SJSA1 (cell line): Measurements from ENCODE around the gene C1QL4. TPM values are rescaled to one million over a fixed set of nuclear protein-coding genes. Genes with fewer than 3 reads are reported as not detected.

Experiments used
- DNase-seq, 2 experiments: peaks; one replicate each; pipeline ENCODE4 v3.0.0-alpha.2; 2015 to 2020; ENCODE audit warnings: low spot score in 2 of 2, low read depth in 1 of 2
- H3K27ac ChIP-seq: fragments of 250-450 bp; sonication (Bioruptor Pico); 2 replicates; pipeline ENCODE4 v1.5.1; 2020; ENCODE audit warnings: mild to moderate bottlenecking, moderate library complexity
- H3K27me3 ChIP-seq: fragments of 250-450 bp; sonication (Bioruptor Pico); replicated peaks from 2 replicates; pipeline ENCODE4 v1.5.1; 2020; ENCODE audit warnings: mild to moderate bottlenecking, moderate library complexity
- H3K36me3 ChIP-seq: fragments of 250-450 bp; sonication (Bioruptor Pico); 2 replicates; pipeline ENCODE4 v1.5.1; 2020; ENCODE audit warnings: mild to moderate bottlenecking
- H3K4me1 ChIP-seq: fragments of 250-450 bp; sonication (Bioruptor Pico); replicated peaks from 2 replicates; pipeline ENCODE4 v1.6.1; 2021; ENCODE audit warnings: mild to moderate bottlenecking
- H3K4me3 ChIP-seq: fragments of 250-450 bp; sonication (Bioruptor Pico); 2 replicates; pipeline ENCODE4 v1.5.1; 2020; ENCODE audit warnings: mild to moderate bottlenecking
- H3K9me3 ChIP-seq: fragments of 250-450 bp; sonication (Bioruptor Pico); replicated peaks from 2 replicates; pipeline ENCODE4 v1.5.1; 2020; ENCODE audit warnings: mild to moderate bottlenecking
- total RNA-seq: library from RNA; depleted of rRNA; stranded (reverse); fragments of >200 nt; shearing (Covaris generic); gene quantifications from 2 replicates; pipeline ENCODE4 v1.2.3, GENCODE V29; 2014

C1QL4 gene
- total RNA-seq, 1 experiment from 2014 or later = 1.9 TPM

GRCh38 chr12:49344486-49345050 is 7.6 kb upstream of the C1QL4 start:
- H3K27me3 ChIP-seq = peaks cover 39% of the 10 kb centered on the region
- no peak overlapping the region for H3K4me3 ChIP-seq
- peaks cover 50% of the 10 kb centered on the region for H3K4me1 ChIP-seq
- no peaks in the 10 kb centered on the region for H3K36me3 ChIP-seq
- H3K27ac ChIP-seq = no peak overlapping the region
- no peak for DNase-seq
- no peaks in the 10 kb centered on the region; the same call in 1 of the 2 replicates for H3K9me3 ChIP-seq

DNA sequence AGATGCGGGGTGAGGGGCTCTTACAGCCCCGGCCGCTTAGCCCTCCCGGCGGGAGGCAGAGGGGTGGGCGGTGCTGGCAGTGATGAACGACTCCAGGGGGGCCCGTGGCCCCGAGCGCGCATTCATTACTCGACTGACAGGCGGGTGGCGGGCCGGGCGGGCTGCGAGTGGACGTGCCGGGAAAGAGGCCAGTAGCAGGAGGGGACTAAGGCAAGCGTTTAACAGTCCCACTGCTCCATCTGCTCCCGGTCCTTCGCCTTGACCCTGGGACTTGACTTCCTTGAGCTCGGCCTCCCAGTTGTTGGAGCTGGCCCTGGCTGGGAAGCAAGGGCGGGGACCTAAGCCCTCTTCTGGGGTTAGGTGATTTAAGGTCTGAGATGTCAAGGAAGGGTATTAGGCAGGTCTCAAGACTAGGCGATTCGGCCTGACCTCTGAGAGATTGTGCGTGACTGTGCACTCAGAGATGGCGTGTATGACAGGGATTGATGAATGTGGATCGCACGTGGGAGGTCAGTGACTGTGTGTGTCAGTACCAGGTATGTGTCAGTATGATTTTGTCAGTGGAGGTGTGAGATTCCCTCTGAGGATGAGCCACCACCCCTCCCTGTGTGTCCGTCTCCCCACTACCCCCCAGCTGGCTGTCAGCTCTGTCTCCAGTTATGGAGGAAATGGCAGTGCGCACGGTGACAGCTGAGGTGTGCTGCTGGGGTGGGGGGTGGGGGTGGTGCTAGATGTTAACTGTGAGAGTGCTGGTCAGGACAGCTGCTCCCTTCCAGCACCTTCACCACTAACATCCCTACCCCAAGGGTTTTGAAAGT is 6.1 kb upstream of the C1QL4 start:
- Histone ChIP-seq H3K9me3 (no peaks in the 10 kb centered on the region; the same call in 1 of the 2 replicates), H3K27me3 (peaks cover 39% of the 10 kb centered on the region), H3K4me3 (peak overlapping the region; percentile 26), H3K36me3 (no peaks in the 10 kb centered on the region), H3K4me1 (peaks cover 44% of the 10 kb centered on the region), H3K27ac (no peak overlapping the region)
- DNase-seq = no peak

GRCh38 chr12:49342066-49342913 is 5.3 kb upstream of the C1QL4 start:
- peak overlapping the region; percentile 26 for H3K4me3 ChIP-seq
- peaks cover 36% of the 10 kb centered on the region for H3K4me1 ChIP-seq
- peaks cover 36% of the 10 kb centered on the region for H3K27me3 ChIP-seq
- no peaks in the 10 kb centered on the region; the same call in 1 of the 2 replicates for H3K9me3 ChIP-seq
- no peaks in the 10 kb centered on the region for H3K36me3 ChIP-seq
- no peak overlapping the region for H3K27ac ChIP-seq
- DNase-seq = peak; percentile 72 to 90

DNA sequence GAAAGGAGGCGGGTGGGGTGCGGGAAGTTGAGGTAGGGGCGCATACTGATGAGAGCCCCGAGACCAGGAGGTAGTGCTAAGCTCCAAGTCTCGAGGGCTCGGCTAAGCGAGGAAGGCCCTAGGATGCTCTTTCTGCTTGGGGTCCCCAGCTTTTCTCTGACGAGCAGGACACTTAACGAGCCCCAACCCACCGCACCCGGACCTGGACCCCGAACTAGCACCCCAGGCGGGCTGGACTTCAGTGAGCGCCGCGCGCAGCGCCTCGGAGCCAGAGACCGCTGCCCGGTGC is 4.7 kb upstream of the C1QL4 start:
- H3K27ac ChIP-seq = no peak overlapping the region
- H3K9me3 ChIP-seq = no peaks in the 10 kb centered on the region
- peaks cover 33% of the 10 kb centered on the region for H3K4me1 ChIP-seq
- peaks cover 33% of the 10 kb centered on the region for H3K27me3 ChIP-seq
- DNase-seq = no peak
- no peaks in the 10 kb centered on the region for H3K36me3 ChIP-seq
- no peak overlapping the region for H3K4me3 ChIP-seq

DNA sequence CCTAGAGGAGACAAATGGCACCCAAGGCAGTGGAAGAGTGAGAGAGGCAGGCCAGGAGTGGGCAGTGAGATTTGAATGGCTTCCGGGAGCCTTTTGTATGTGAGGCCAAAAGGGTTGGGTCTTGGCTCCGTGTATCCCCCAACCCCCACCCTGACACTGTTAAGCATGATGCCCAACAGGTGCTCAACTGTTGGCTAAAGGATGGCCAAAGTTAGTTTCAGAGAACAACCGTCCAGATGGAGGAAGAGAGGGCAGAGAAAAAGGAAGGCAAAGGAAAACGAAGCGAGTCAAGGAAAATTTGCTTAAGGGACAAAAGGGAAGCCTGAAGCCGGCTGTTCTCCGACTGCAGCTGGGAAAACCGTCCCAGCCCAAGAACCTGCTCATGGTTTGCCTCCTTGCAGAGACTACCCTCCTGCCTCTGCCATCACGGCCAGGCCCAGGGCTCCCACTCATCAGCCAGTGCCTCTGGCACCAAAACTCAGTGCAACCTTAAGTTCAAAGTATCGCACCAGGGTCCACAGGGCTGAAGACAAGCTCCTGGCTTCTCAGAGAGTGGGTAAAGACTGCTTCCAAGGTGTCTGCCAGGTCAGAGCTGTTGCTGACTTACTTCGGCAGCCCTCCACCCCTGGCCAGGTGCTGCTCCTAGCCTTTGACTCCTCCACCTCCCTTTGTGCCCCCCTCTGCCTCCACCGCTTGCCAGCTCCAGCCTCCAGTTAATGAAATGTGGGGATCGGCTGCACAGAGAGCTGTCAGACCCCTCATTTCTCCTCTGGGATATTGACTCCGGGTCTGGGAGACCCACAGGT is 4.2 kb upstream of the C1QL4 start:
- H3K4me3 ChIP-seq = no peak overlapping the region
- H3K36me3 ChIP-seq = no peaks in the 10 kb centered on the region
- peaks cover 33% of the 10 kb centered on the region for H3K27me3 ChIP-seq
- H3K4me1 ChIP-seq = peaks cover 32% of the 10 kb centered on the region
- DNase-seq = no peak
- no peak overlapping the region for H3K27ac ChIP-seq
- H3K9me3 ChIP-seq = no peaks in the 10 kb centered on the region

- peaks cover 24% of the 10 kb centered on the region for H3K27me3 ChIP-seq
- no peaks in the 10 kb centered on the region for H3K36me3 ChIP-seq
- H3K4me3 ChIP-seq = no peak overlapping the region
- no peaks in the 10 kb centered on the region for H3K9me3 ChIP-seq
- no peak for DNase-seq
- H3K4me1 ChIP-seq = peaks cover 25% of the 10 kb centered on the region
- no peak overlapping the region for H3K27ac ChIP-seq
Measured at GRCh38 chr12:49340095-49340870, 3.3 kb upstream of the C1QL4 start.

- Histone ChIP-seq H3K27me3 (peaks cover 21% of the 10 kb centered on the region), H3K27ac (no peak overlapping the region), H3K4me1 (peaks cover 25% of the 10 kb centered on the region), H3K4me3 (no peak overlapping the region), H3K9me3 (no peaks in the 10 kb centered on the region), H3K36me3 (no peaks in the 10 kb centered on the region)
- no peak for DNase-seq
Measured at GRCh38 chr12:49339464-49339861, 2.5 kb upstream of the C1QL4 start.

GRCh38 chr12:49338830-49339463 is 2.0 kb upstream of the C1QL4 start:
- H3K36me3 ChIP-seq = no peaks in the 10 kb centered on the region
- H3K27ac ChIP-seq = no peak overlapping the region
- peaks cover 24% of the 10 kb centered on the region for H3K4me1 ChIP-seq
- H3K9me3 ChIP-seq = no peaks in the 10 kb centered on the region
- no peak for DNase-seq
- no peak overlapping the region for H3K4me3 ChIP-seq
- H3K27me3 ChIP-seq = peaks cover 21% of the 10 kb centered on the region

- Histone ChIP-seq H3K4me1 (peaks cover 7% of the 10 kb centered on the region), H3K27ac (no peak overlapping the region), H3K9me3 (no peaks in the 10 kb centered on the region), H3K4me3 (peak overlapping the region; percentile 37), H3K27me3 (peaks cover 8% of the 10 kb centered on the region; the same call in 1 of the 2 replicates), H3K36me3 (peaks cover 3% of the 10 kb centered on the region)
- DNase-seq = no peak
Measured at GRCh38 chr12:49335955-49336644, 888 bp downstream of the C1QL4 start.

DNA sequence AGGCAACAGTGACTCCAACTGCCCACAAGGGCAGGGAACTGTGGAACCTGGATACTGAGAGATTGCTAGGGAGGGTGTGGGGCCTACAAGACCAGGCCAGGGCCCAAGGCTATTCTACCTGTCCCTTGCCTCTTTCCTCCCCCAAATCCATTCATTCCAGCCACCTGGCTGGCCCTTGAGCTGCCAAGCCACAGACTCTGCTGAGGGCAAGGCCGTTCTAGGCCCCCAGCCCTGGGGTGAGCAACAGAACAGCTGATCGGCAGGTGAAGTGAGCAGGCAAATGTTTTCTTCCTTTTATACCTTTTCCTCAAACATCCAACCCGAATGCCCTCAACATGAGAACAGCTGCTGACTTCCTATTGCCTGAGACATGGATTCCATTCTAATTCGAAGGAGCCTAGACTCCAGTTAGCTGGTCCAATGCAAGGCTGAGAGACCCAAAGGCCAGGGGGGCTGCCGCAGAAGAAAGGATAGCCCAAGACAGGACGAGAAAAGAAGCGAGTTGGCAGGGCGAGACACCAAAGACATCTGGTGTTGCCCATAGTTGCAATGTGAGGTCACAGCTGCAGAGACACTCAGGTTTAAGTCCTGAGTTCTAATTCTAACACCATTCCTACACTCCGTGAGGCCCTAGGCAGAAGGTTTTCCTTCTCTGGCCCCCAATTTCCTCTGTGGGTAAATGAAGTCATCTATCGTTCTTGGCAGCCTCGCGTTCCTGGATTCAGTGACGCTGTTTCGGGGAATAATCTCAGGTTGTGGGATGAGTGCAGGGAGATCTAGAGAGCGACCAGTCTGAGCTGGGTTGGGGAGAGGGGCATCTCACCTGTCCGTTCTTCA is 1.7 kb downstream of the C1QL4 start:
- no peak for DNase-seq
- Histone ChIP-seq H3K36me3 (peaks cover 9% of the 10 kb centered on the region), H3K9me3 (no peaks in the 10 kb centered on the region), H3K27me3 (peaks cover 8% of the 10 kb centered on the region; the same call in 1 of the 2 replicates), H3K4me3 (no peak overlapping the region), H3K27ac (no peak overlapping the region), H3K4me1 (peaks cover 7% of the 10 kb centered on the region)

DNA sequence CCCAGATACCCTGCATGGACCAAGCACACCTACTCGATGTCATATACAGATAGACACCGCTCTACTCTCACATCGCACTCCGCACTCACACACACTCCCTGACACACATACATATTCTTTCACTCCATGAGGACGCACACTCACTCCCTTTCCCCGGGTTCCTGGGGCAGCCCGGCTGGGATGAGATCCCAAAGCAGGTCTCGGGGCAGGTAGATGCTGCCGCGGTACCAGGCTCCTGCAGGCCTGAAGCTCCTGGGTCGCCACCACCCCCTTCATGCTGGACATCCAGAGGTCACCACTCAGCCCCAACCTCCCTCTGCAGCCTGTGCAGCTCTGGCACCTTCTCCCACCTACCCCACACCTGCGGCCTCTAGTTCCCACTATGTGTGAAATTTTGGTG is 2.3 kb downstream of the C1QL4 start:
- Histone ChIP-seq H3K36me3 (peaks cover 15% of the 10 kb centered on the region), H3K27me3 (peaks cover 8% of the 10 kb centered on the region; the same call in 1 of the 2 replicates), H3K9me3 (no peaks in the 10 kb centered on the region), H3K4me1 (peaks cover 7% of the 10 kb centered on the region), H3K4me3 (no peak overlapping the region), H3K27ac (no peak overlapping the region)
- no peak for DNase-seq
